H1 (cell line): ENCODE measurements around the gene DOK1. TPM values are rescaled to one million over a fixed set of nuclear protein-coding genes. Genes with fewer than 3 reads are reported as not detected.

Experiments
- CTCF ChIA-PET: fragments of 300-600 bp; sonication (Branson Sonifier 250); formaldehyde crosslinking; loops from one replicate; lab custom pipeline; 2021; ENCODE audit not compliant: partially characterized antibody; lab: Charles Lee
- POLR2A ChIA-PET: fragments of 300-600 bp; sonication (Branson Sonifier 250); formaldehyde crosslinking; loops from one replicate; lab custom pipeline; 2021; ENCODE audit warnings: inconsistent platforms; ENCODE audit not compliant: partially characterized antibody; lab: Charles Lee
- DNase-seq, 2 experiments: peaks; one replicate each; pipeline versions ENCODE4 v3.0.0 to v3.0.0-alpha.2; 2010 to 2022; ENCODE audit warnings: low spot score in 2 of 2, low read depth in 1 of 2, mixed read lengths in 1 of 2
- FAIRE-seq: peaks from 2 replicates; lab custom pipeline; 2011; peaks lifted over from hg19 to GRCh38; lab: Jason Lieb, UNC
- H2AFZ ChIP-seq: 2 replicates; pipeline ENCODE4 v1.8.1; 2012; ENCODE audit warnings: low read length, inconsistent platforms
- H2AK5ac ChIP-seq: 2 replicates; pipeline ENCODE4 v1.6.1; 2013; ENCODE audit warnings: low read depth, low read length
- H2BK120ac ChIP-seq: replicated peaks from 2 replicates; pipeline ENCODE3; 2013; ENCODE audit warnings: low read depth, low read length, inconsistent platforms
- H2BK12ac ChIP-seq: 2 replicates; pipeline ENCODE4 v1.6.1; 2013; ENCODE audit warnings: low read depth, low read length
- H2BK15ac ChIP-seq: 2 replicates; pipeline ENCODE4 v1.6.1; 2013; ENCODE audit warnings: low read length
- H2BK20ac ChIP-seq: 2 replicates; pipeline ENCODE4 v1.6.1; 2013; ENCODE audit warnings: low read length
- H2BK5ac ChIP-seq: 2 replicates; pipeline ENCODE4 v1.6.1; 2013; ENCODE audit warnings: low read depth, low read length
- H3K14ac ChIP-seq: 2 replicates; pipeline ENCODE4 v1.6.1; 2013; ENCODE audit warnings: inconsistent platforms; ENCODE audit not compliant: insufficient read length
- H3K18ac ChIP-seq: 2 replicates; pipeline ENCODE4 v1.6.1; 2013; ENCODE audit warnings: low read length; ENCODE audit errors: extremely low read depth
- H3K23ac ChIP-seq: 2 replicates; pipeline ENCODE4 v1.6.1; 2013; ENCODE audit warnings: inconsistent platforms; ENCODE audit not compliant: insufficient read length
- H3K23me2 ChIP-seq: 2 replicates; pipeline ENCODE4 v1.6.1; 2013; ENCODE audit warnings: low read depth, low read length
- H3K27ac ChIP-seq: 2 replicates; pipeline ENCODE4 v1.6.1; 2011; ENCODE audit warnings: low read depth, low read length, inconsistent platforms
- H3K27me3 ChIP-seq, 4 experiments: replicated peaks in 1 of 4; 1 replicate in 1 of 4; 2 replicates in 3 of 4; pipeline versions ENCODE4 v1.6.1 to v1.8.1; 2011 to 2013; ENCODE audit warnings: low read length in 3 of 4, mild to moderate bottlenecking in 3 of 4, inconsistent platforms in 2 of 4, mixed read lengths in 2 of 4, moderate library complexity in 1 of 4; ENCODE audit not compliant: control insufficient read depth in 3 of 4, insufficient read depth in 3 of 4; ENCODE audit errors: extremely low read depth in 1 of 4
- H3K36me3 ChIP-seq, 4 experiments: 2 replicates each; pipeline versions ENCODE4 v1.6.1 to v1.8.1; 2011 to 2013; ENCODE audit warnings: mild to moderate bottlenecking in 4 of 4, low read length in 3 of 4, moderate library complexity in 2 of 4, control low read depth in 1 of 4, inconsistent platforms in 1 of 4; ENCODE audit not compliant: insufficient read depth in 4 of 4, control insufficient read depth in 2 of 4
- H3K4ac ChIP-seq: replicated peaks from 2 replicates; pipeline ENCODE3; 2013; ENCODE audit warnings: low read length, low read depth, mixed read lengths, inconsistent platforms; ENCODE audit not compliant: insufficient read length
- H3K4me1 ChIP-seq, 4 experiments: replicated peaks in 1 of 4; 1 replicate in 1 of 4; 2 replicates in 3 of 4; pipeline versions ENCODE4 v1.6.1 to v1.8.1; 2011 to 2013; ENCODE audit warnings: low read length in 3 of 4, inconsistent platforms in 2 of 4, mixed read lengths in 1 of 4; ENCODE audit not compliant: insufficient read depth in 4 of 4, control insufficient read depth in 3 of 4
- H3K4me2 ChIP-seq, 2 experiments: 2 replicates each; pipeline versions ENCODE4 v1.6.1 to v1.8.1; 2011 to 2013; ENCODE audit warnings: low read depth in 2 of 2, low read length in 2 of 2, control low read depth in 1 of 2, inconsistent platforms in 1 of 2, mild to moderate bottlenecking in 1 of 2; ENCODE audit not compliant: insufficient read depth in 1 of 2
- H3K4me3 ChIP-seq, 4 experiments: fragments of 200-600, 300-600 bp in 1 of 4; sonication (generic), shearing (Covaris generic), sonication (Bioruptor Twin) in 1 of 4; 2 replicates each; pipeline versions ENCODE4 v1.5.1 to v1.8.1; 2011 to 2016; ENCODE audit warnings: low read length in 4 of 4, low read depth in 3 of 4, control low read depth in 2 of 4, inconsistent platforms in 2 of 4, mild to moderate bottlenecking in 2 of 4, mixed read lengths in 1 of 4, moderate library complexity in 1 of 4; ENCODE audit not compliant: insufficient read depth in 2 of 4; ENCODE audit errors: extremely low read depth in 1 of 4
- H3K56ac ChIP-seq: replicated peaks from 2 replicates; pipeline ENCODE3; 2013; ENCODE audit warnings: low read depth, mild to moderate bottlenecking, mixed read lengths, low read length, inconsistent platforms; ENCODE audit not compliant: insufficient read length
- H3K79me1 ChIP-seq: 2 replicates; pipeline ENCODE4 v1.6.1; 2013; ENCODE audit warnings: low read depth, low read length, control low read depth
- H3K79me2 ChIP-seq, 2 experiments: 2 replicates each; pipeline versions ENCODE4 v1.6.1 to v1.8.1; 2012 to 2013; ENCODE audit warnings: low read length in 2 of 2, mild to moderate bottlenecking in 2 of 2, inconsistent platforms in 1 of 2; ENCODE audit not compliant: insufficient read depth in 2 of 2, control insufficient read depth in 1 of 2
- H3K9ac ChIP-seq, 4 experiments: replicated peaks in 1 of 4; 1 replicate in 1 of 4; 2 replicates in 3 of 4; pipeline versions ENCODE4 v1.6.1 to v1.8.1; 2011 to 2013; ENCODE audit warnings: low read depth in 3 of 4, low read length in 3 of 4, control low read depth in 2 of 4, mild to moderate bottlenecking in 2 of 4, moderate library complexity in 2 of 4, inconsistent platforms in 1 of 4; ENCODE audit errors: extremely low read depth in 1 of 4
- H3K9me3 ChIP-seq, 2 experiments: 2 replicates each; pipeline versions ENCODE4 v1.6.1 to v1.8.1; 2012 to 2013; ENCODE audit warnings: mild to moderate bottlenecking in 2 of 2, moderate library complexity in 2 of 2, control low read depth in 1 of 2, inconsistent platforms in 1 of 2, low read depth in 1 of 2, low read length in 1 of 2, mixed read lengths in 1 of 2; ENCODE audit not compliant: insufficient read depth in 2 of 2
- H4K20me1 ChIP-seq, 2 experiments: replicated peaks in 1 of 2; 2 replicates each; pipeline versions ENCODE3 to v1.8.1; 2011 to 2013; ENCODE audit warnings: inconsistent platforms in 2 of 2, low read length in 2 of 2, mild to moderate bottlenecking in 1 of 2; ENCODE audit not compliant: insufficient read depth in 2 of 2, control insufficient read depth in 1 of 2
- H4K5ac ChIP-seq: 2 replicates; pipeline ENCODE4 v1.6.1; 2013; ENCODE audit warnings: low read length, low read depth, mixed read lengths, inconsistent platforms; ENCODE audit not compliant: insufficient read length
- H4K8ac ChIP-seq: 2 replicates; pipeline ENCODE4 v1.8.0; 2013; ENCODE audit warnings: mild to moderate bottlenecking, moderate library complexity, low read length, inconsistent platforms; ENCODE audit not compliant: insufficient read depth; ENCODE audit errors: extremely low read depth
- H4K91ac ChIP-seq: replicated peaks from 2 replicates; pipeline ENCODE3; 2013; ENCODE audit warnings: low read length, mixed read lengths, inconsistent platforms; ENCODE audit not compliant: insufficient read length
- CHD2 ChIP-seq: IDR thresholded peaks from 2 replicates; pipeline ENCODE4 v1.6.1; 2012; ENCODE audit warnings: low read length, improper control_type of control experiment
- NRF1 ChIP-seq: IDR thresholded peaks from 2 replicates; pipeline ENCODE4 v1.6.1; 2011; ENCODE audit warnings: mild to moderate bottlenecking, low read depth, low read length, improper control_type of control experiment
- RXRA ChIP-seq: IDR thresholded peaks from 2 replicates; pipeline ENCODE4 v1.6.1; 2011; ENCODE audit warnings: low read depth, mild to moderate bottlenecking, low read length, moderate library complexity; ENCODE audit not compliant: insufficient read depth
- WGBS, 2 experiments: shearing (Covaris generic) in 1 of 2; methylation state at CpG; one replicate each; pipeline versions ENCODE4 v1.1.6 to v1.1.7; 2013 to 2015; ENCODE audit warnings: low lambda C conversion rate in 2 of 2, mixed read lengths in 2 of 2, inconsistent platforms in 1 of 2, low coverage in 1 of 2, missing lambda C conversion rate in 1 of 2; ENCODE audit not compliant: insufficient replicate concordance in 2 of 2, insufficient coverage in 1 of 2, insufficient read length in 1 of 2; ENCODE audit errors: extremely low coverage in 1 of 2, missing lambda C conversion rate in 1 of 2; 5-methylcytosine and 5-hydroxymethylcytosine counted together
- polyA plus RNA-seq, 7 experiments: library from polyadenylated mRNA; depleted of rRNA in 3 of 7; stranded (reverse) in 5 of 7; unstranded in 2 of 7; fragments of >200 nt in 5 of 7; fragments of 200-250 nt in 2 of 7; gene quantifications; 1 replicate in 5 of 7; 2 replicates in 1 of 7; 4 replicates in 1 of 7; pipeline versions ENCODE4 v1.2.1 to v1.2.3, GENCODE V29; 2011 to 2013; ENCODE audit warnings: missing spikeins in 2 of 7, mixed read lengths in 2 of 7
- total RNA-seq: library from RNA; stranded (reverse); fragmentation: NEBNext Ultra II Directional; extraction: Animal tissue kit (Norgen Biotek cat#: 25700); gene quantifications from 2 replicates; pipeline ENCODE4 v1.2.1, GENCODE V29; 2021

DOK1 gene
- total and polyA plus RNA-seq, 2 of the 8 experiments (the other 6 are each of a cell fraction or from before 2014, with no cell fraction given) = 11.0 to 14.3 TPM

- Histone ChIP-seq H3K27ac (no peak overlapping the region), H2BK12ac (0 out of 2 replicates have a peak overlapping the region, but pooled peaks have one; percentile 23), H3K4me3 (no peak overlapping the region), H3K79me1 (no peaks in the 10 kb centered on the region), H3K4me1 (peaks cover 0 to 6% (median 4%) of the 10 kb centered on the region in 4 experiments; a peak in 6 of 7 replicates), H4K20me1 (peaks cover 0 to 4% of the 10 kb centered on the region in 2 experiments), H3K4ac (no peak overlapping the region), H3K23ac (no peak overlapping the region), H3K36me3 (no peaks in the 10 kb centered on the region; a peak in 1 of 8 replicates), H3K14ac (no peak overlapping the region), H2BK120ac (no peak overlapping the region), H3K23me2 (no peaks in the 10 kb centered on the region), H2AFZ (no peak overlapping the region), H4K5ac (no peak overlapping the region), H3K56ac (no peak overlapping the region), H2BK15ac (peak overlapping the region; percentile 72; the same call in 1 of the 2 replicates), H2BK5ac (no peak overlapping the region), H3K18ac (peak overlapping the region; percentile 71; the same call in 1 of the 2 replicates), H2BK20ac (0 out of 2 replicates have a peak overlapping the region, but pooled peaks have one; percentile 32), H4K8ac (no peak overlapping the region), H3K27me3 (peaks cover 0 to 21% (median 16%) of the 10 kb centered on the region in 4 experiments; a peak in 6 of 7 replicates), H3K9me3 (no peaks in the 10 kb centered on the region), H3K4me2 (peak overlapping the region; percentile 8 to 15; a peak in 2 of 4 replicates), H3K9ac (no peak overlapping the region), H4K91ac (no peak overlapping the region), H3K79me2 (no peaks in the 10 kb centered on the region), H2AK5ac (peak overlapping the region; percentile 86; the same call in 1 of the 2 replicates)
- CTCF ChIA-PET = interaction anchor here (0.6 to 7.5 kb wide), 5 partner anchors 11 to 732 kb away, joined by 3 to 56 read pairs (median 7); partner anchors contain the start of gene STAMBP
- no peak for FAIRE-seq
- TF ChIP-seq NRF1 = no peak
- no peak for TF ChIP-seq CHD2
- no peak for TF ChIP-seq RXRA
- POLR2A ChIA-PET = interaction anchor here (1.0 to 1.5 kb wide), 2 partner anchors 17 to 120 kb away, joined by 3 read pairs; no protein-coding TSS in a partner anchor
- WGBS, 2 experiments = 72% methylated on average over 6 of the region's 6 CpGs; no CpG with 5 or more reads in 1 of the 2 experiments
- DNase-seq = no peak
These were observed 6.1 kb downstream of the DOK1 start for GRCh38 chr2:74560591-74560990.
